Heart left ventricle (tissue), 16 donors: ENCODE measurements around the gene CUBN. TPM values are rescaled to one million over a fixed set of nuclear protein-coding genes. Genes with fewer than 3 reads are reported as not detected.

Source experiments
- ATAC-seq, 4 donors: fragments of 200-7000 bp; cut with Tn5 transposase; one replicate each; pipeline ENCODE4 v1.9.1; 2020 to 2022; ENCODE audit warnings: moderate library complexity in 4 of 4, mild to moderate bottlenecking in 3 of 4, moderate number of reproducible peaks in 1 of 4
- DNase-seq, 5 donors: peaks; one replicate each; pipeline ENCODE4 v3.0.0-alpha.2; 2020
- H3K27ac ChIP-seq, 12 donors: fragments of 200-600 bp; sonication (generic) in 4 of 12; one replicate each; pipeline versions ENCODE4 v1.5.0 to v1.8.0; 2016 to 2022; ENCODE audit warnings: mild to moderate bottlenecking in 2 of 12
- H3K27me3 ChIP-seq, 9 donors: fragments of 200-600 bp; sonication (generic) in 2 of 9; one replicate each; pipeline versions ENCODE4 v1.5.1 to v1.8.0; 2016 to 2022; ENCODE audit warnings: mild to moderate bottlenecking in 3 of 9
- H3K36me3 ChIP-seq, 9 donors: fragments of 200-600 bp; sonication (generic) in 2 of 9; one replicate each; pipeline versions ENCODE4 v1.5.0 to v1.8.0; 2018 to 2022; ENCODE audit warnings: mild to moderate bottlenecking in 2 of 9
- H3K4me1 ChIP-seq, 12 donors: fragments of 200-600 bp; sonication (generic) in 4 of 12; one replicate each; pipeline versions ENCODE4 v1.5.0 to v1.8.0; 2016 to 2022; ENCODE audit warnings: mild to moderate bottlenecking in 3 of 12
- H3K4me3 ChIP-seq, 12 donors: fragments of 200-600 bp; sonication (generic) in 4 of 12; one replicate each; pipeline versions ENCODE4 v1.5.0 to v1.8.0; 2017 to 2022; ENCODE audit warnings: mild to moderate bottlenecking in 9 of 12, moderate library complexity in 4 of 12
- H3K9me3 ChIP-seq, 12 donors: fragments of 200-600 bp; sonication (generic) in 4 of 12; one replicate each; pipeline versions ENCODE4 v1.5.0 to v1.8.0; 2016 to 2022; ENCODE audit warnings: mild to moderate bottlenecking in 1 of 12
- CTCF ChIP-seq, 12 donors: fragments of 200-600 bp; sonication (generic) in 4 of 12; IDR thresholded peaks; one replicate each; pipeline versions ENCODE4 v1.5.0 to v1.8.0; 2018 to 2022; ENCODE audit warnings: antibody characterized with exemption in 12 of 12, mild to moderate bottlenecking in 5 of 12
- POLR2A ChIP-seq, 2 donors: fragments of 450-650 bp; IDR thresholded peaks; one replicate each; pipeline ENCODE4 v1.6.1; 2017; ENCODE audit warnings: antibody characterized with exemption in 2 of 2, mild to moderate bottlenecking in 2 of 2, moderate library complexity in 2 of 2
- WGBS, 4 donors: extraction: QIAGEN DNeasy Blood & Tissue Kit in 2 of 4; methylation state at CpG; one replicate each; pipeline versions ENCODE4 v1.1.5 to v1.1.7; 2013 to 2018; 5-methylcytosine and 5-hydroxymethylcytosine counted together
- intact Hi-C, 10 donors: fragments of 100-400 bp; cut with DNase I; formaldehyde crosslinking; loops; one replicate each; pipeline versions ENCODE4 v1.11.1 to v1.14.2; 2022
- polyA plus RNA-seq, 2 donors: library from polyadenylated mRNA; stranded (reverse); fragments of 200-250 nt; gene quantifications; one replicate each; pipeline ENCODE4 v1.2.3, GENCODE V29; 2013
- total RNA-seq, 9 donors: library from RNA; depleted of rRNA in 2 of 9; stranded (reverse); fragments of >200 nt in 2 of 9; fragmentation: NEBNext Ultra II Directional in 3 of 9; extraction: Animal tissue kit (Norgen Biotek cat#: 25700) in 3 of 9; gene quantifications; one replicate each; pipeline versions ENCODE4 v1.1.0 to v1.2.4, GENCODE V29; 2016 to 2023
- donor health status: ischemic (EF 13 %, LVEDD 7.1; RV severe dilation, severe dysfunction).
- donor health status: healthy with polysubstance abuse.
- donor health status: DM: no; HTN: yes; CAD: no.
- donor health status: DM: no; HTN: no; CAD: no.
- donor health status: ischemic (EF 25% LVEDD 6.9; RV normal size, moderate dysfunction).
- donor health status: ischemic (EF 25% LVEDD 5.7; RV mildly dilated, moderate dysfunction).
- donor health status: healthy.
- donor health status: DM: yes; HTN: yes; CAD: no.
- donor health status: ischemic (EF 35%, LVEDD 5.7; RV mildly dilated, moderate dysfunction).
- donor health status: nonischemic (EF 11% LVEDD 7.7; RV severe dilation, severe dysfunction).
- donor health status: DM: yes; HTN: yes; CAD: no.
- donor health status: PGD.
- donor health status: ischemic (EF 29% LVEDD 5.4; RV normal size, mild dysfunction).
- donor health status: nonischemic (EF 23%, LVEDD 6.1; RV moderate dilation, normal function).

CUBN gene
- total and polyA plus RNA-seq, 11 donors: 0.07 to 1.5 (median 0.44) TPM

GRCh38 chr10:16789261-16789660, 340.4 kb downstream of the CUBN start:
- no peak for DNase-seq
- H3K27ac ChIP-seq: no peak overlapping the region
- peaks cover 0 to 25% (median 5%) of the 10 kb centered on the region in 12 donors for H3K4me1 ChIP-seq
- intact Hi-C loops: no loop called here
- 42 to 62% (median 51%) methylated on average over 7 of the region's 7 CpGs for WGBS, 4 donors
- ATAC-seq: no peak
- H3K27me3 ChIP-seq: no peaks in the 10 kb centered on the region
- no peak overlapping the region for H3K4me3 ChIP-seq
- peaks cover 0 to 10% (median 0%) of the 10 kb centered on the region in 9 donors for H3K36me3 ChIP-seq
- H3K9me3 ChIP-seq: no peaks in the 10 kb centered on the region
- TF ChIP-seq POLR2A (IDR thresholded peaks at IDR 0.05) (no peak), CTCF (IDR thresholded peaks at IDR 0.05) (no peak)

- Histone ChIP-seq H3K9me3 (no peaks in the 10 kb centered on the region), H3K36me3 (peaks cover 0 to 9% (median 0%) of the 10 kb centered on the region in 9 donors), H3K4me1 (peaks cover 0 to 25% (median 5%) of the 10 kb centered on the region in 12 donors), H3K4me3 (no peak overlapping the region), H3K27ac (no peak overlapping the region), H3K27me3 (no peaks in the 10 kb centered on the region)
- TF ChIP-seq POLR2A (IDR thresholded peaks at IDR 0.05) (no peak), CTCF (IDR thresholded peaks at IDR 0.05) (no peak)
- DNase-seq (no peak), ATAC-seq (no peak)
- intact Hi-C loops: no loop called here
- WGBS, 4 donors: 84 to 92% (median 89%) methylated on average over 3 of the region's 3 CpGs
Measured at GRCh38 chr10:16788778-16789177, 340.8 kb downstream of the CUBN start.

- H3K9me3 ChIP-seq: no peaks in the 10 kb centered on the region
- H3K4me3 ChIP-seq: no peak overlapping the region
- TF ChIP-seq CTCF (IDR thresholded peaks at IDR 0.05) (no peak), POLR2A (IDR thresholded peaks at IDR 0.05) (no peak)
- H3K27me3 ChIP-seq: no peaks in the 10 kb centered on the region
- H3K27ac ChIP-seq: no peak overlapping the region
- peaks cover 0 to 24% (median 5%) of the 10 kb centered on the region in 12 donors for H3K4me1 ChIP-seq
- peaks cover 0 to 4% (median 0%) of the 10 kb centered on the region in 9 donors for H3K36me3 ChIP-seq
- DNase-seq: no peak
- intact Hi-C loops: no loop called here
- WGBS, 4 donors: 87 to 93% (median 90%) methylated on average over 6 of the region's 6 CpGs
- no peak for ATAC-seq
Measured at GRCh38 chr10:16788125-16788524, 341.5 kb downstream of the CUBN start.

GRCh38 chr10:16787361-16787791, 342.2 kb downstream of the CUBN start:
- Histone ChIP-seq H3K27ac (no peak overlapping the region), H3K27me3 (no peaks in the 10 kb centered on the region), H3K4me1 (peaks cover 0 to 18% (median 2%) of the 10 kb centered on the region in 12 donors), H3K4me3 (no peak overlapping the region), H3K36me3 (peaks cover 0 to 4% (median 0%) of the 10 kb centered on the region in 9 donors), H3K9me3 (no peaks in the 10 kb centered on the region)
- 93 to 97% (median 95%) methylated on average over 12 of the region's 12 CpGs for WGBS, 4 donors
- intact Hi-C loops: no loop called here
- TF ChIP-seq POLR2A (IDR thresholded peaks at IDR 0.05) (no peak), CTCF (IDR thresholded peaks at IDR 0.05) (no peak)
- DNase-seq (no peak), ATAC-seq (no peak)
